22Rv1 (cell line): ENCODE measurements around the gene NFATC1.

Experiments used
- H3K27ac ChIP-seq: fragments of 450-650 bp; 2 replicates; pipeline ENCODE4 v1.5.1; 2017
- CTCF ChIP-seq: fragments of 450-650 bp; IDR thresholded peaks from 2 replicates; pipeline ENCODE4 v1.5.1; 2017; ENCODE audit warnings: mild to moderate bottlenecking
- ZFX ChIP-seq: fragments of 450-650 bp; IDR thresholded peaks from 2 replicates; pipeline ENCODE4 v1.6.1; 2017; ENCODE audit warnings: antibody characterized with exemption, borderline replicate concordance

The NFATC1 gene

GRCh38 chr18:79526468-79527460 is 131.0 kb downstream of the NFATC1 start:
- no peak overlapping the region for H3K27ac ChIP-seq
- TF ChIP-seq CTCF (no peak), ZFX (no peak)

GRCh38 chr18:79527656-79528315 is 132.1 kb downstream of the NFATC1 start:
- TF ChIP-seq CTCF (no peak), ZFX (no peak)
- no peak overlapping the region for H3K27ac ChIP-seq

- no peak overlapping the region for H3K27ac ChIP-seq
- TF ChIP-seq ZFX (no peak), CTCF (no peak)
Observed at GRCh38 chr18:79528316-79528695, 132.6 kb downstream of the NFATC1 start.

- no peak overlapping the region for H3K27ac ChIP-seq
- TF ChIP-seq ZFX (no peak), CTCF (peak; percentile 86)
Observed at GRCh38 chr18:79528846-79529245, 133.1 kb downstream of the NFATC1 start.

- H3K27ac ChIP-seq = no peak overlapping the region
- TF ChIP-seq CTCF = no peak
- TF ChIP-seq ZFX = no peak
Observed at GRCh38 chr18:79529296-79529695, 133.6 kb downstream of the NFATC1 start.

GRCh38 chr18:79529991-79530390 is 134.3 kb downstream of the NFATC1 start:
- TF ChIP-seq CTCF = no peak
- TF ChIP-seq ZFX = no peak
- no peak overlapping the region for H3K27ac ChIP-seq

GRCh38 chr18:79530821-79531220 is 135.1 kb downstream of the NFATC1 start:
- no peak for TF ChIP-seq ZFX
- TF ChIP-seq CTCF = no peak
- no peak overlapping the region for H3K27ac ChIP-seq
